Measurements from ENCODE around the gene GPANK1.

Gene GPANK1

GRCh38 chr6:31662124-31662723 is 2.6 kb downstream of the GPANK1 start:
- no peak for DNase-seq (ENCODE audit: low read depth)

GRCh38 chr6:31661262-31662123 is 3.3 kb downstream of the GPANK1 start:
- no peak for DNase-seq (ENCODE audit: low read depth)

- peak; percentile 56 for DNase-seq (ENCODE audit: low read depth)
Measured at GRCh38 chr6:31660381-31661261, 4.2 kb downstream of the GPANK1 start, which contains the start of gene C6orf47. Gene C6orf47 (minus strand): TSS chr6:31660778. CDS start chr6:31659947, 831 bp downstream.

GRCh38 chr6:31659649-31660380 is 5.0 kb downstream of the GPANK1 start:
- DNase-seq (ENCODE audit: low read depth): no peak

- no peak for DNase-seq (ENCODE audit: low read depth)
Measured at GRCh38 chr6:31658983-31659648, 5.7 kb downstream of the GPANK1 start.

GRCh38 chr6:31658158-31658688 is 6.6 kb downstream of the GPANK1 start:
- DNase-seq (ENCODE audit: low read depth): no peak

GRCh38 chr6:31657406-31658157 is 7.2 kb downstream of the GPANK1 start:
- DNase-seq (ENCODE audit: low read depth): no peak

GRCh38 chr6:31655349-31656237 is 9.2 kb downstream of the GPANK1 start, which contains the start of gene APOM:
Gene APOM (plus strand): TSS chr6:31655894. CDS start chr6:31655967, 73 bp downstream.
- DNase-seq (ENCODE audit: low read depth): no peak

- DNase-seq (ENCODE audit: low read depth): no peak
Measured at GRCh38 chr6:31654574-31655348, 10.0 kb downstream of the GPANK1 start.

GRCh38 chr6:31652925-31653724 is 11.7 kb downstream of the GPANK1 start:
- DNase-seq (ENCODE audit: low read depth): peak; percentile 71

GRCh38 chr6:31651602-31652191 is 13.1 kb downstream of the GPANK1 start:
- no peak for DNase-seq (ENCODE audit: low read depth)

- no peak for DNase-seq (ENCODE audit: low read depth)
Measured at GRCh38 chr6:31645325-31645724, 19.5 kb downstream of the GPANK1 start.

- no peak for DNase-seq (ENCODE audit: low read depth)
Measured at GRCh38 chr6:31643818-31644454, 20.9 kb downstream of the GPANK1 start.

- no peak for DNase-seq (ENCODE audit: low read depth)
Measured at GRCh38 chr6:31642798-31643570, 21.8 kb downstream of the GPANK1 start.

- no peak for DNase-seq (ENCODE audit: low read depth)
Measured at GRCh38 chr6:31641370-31641769, 23.4 kb downstream of the GPANK1 start.

GRCh38 chr6:31640612-31641011 is 24.2 kb downstream of the GPANK1 start:
- no peak for DNase-seq (ENCODE audit: low read depth)

Data from stimulated activated CD8-positive, alpha-beta memory T cell treated with anti-CD3 and anti-CD28 coated beads, Interleukin-15, amount 100 ng/mL, for 1 hour (primary cell).